LHCN-M2 (cell line): ENCODE results near the gene DEFB131B. TPM values are rescaled to one million over a fixed set of nuclear protein-coding genes. Genes with fewer than 3 reads are reported as not detected.
"Not testable (repeated sequence)": the region's sequence is repeated elsewhere in the genome, so short reads cannot be mapped to it uniquely, and the experiment has no call there.

Source experiments
- DNase-seq: peaks from one replicate; pipeline ENCODE4 v3.0.0-alpha.2; 2012; ENCODE audit warnings: low read depth
- polyA plus RNA-seq: library from polyadenylated mRNA; unstranded; fragments of >200 nt; gene quantifications from one replicate; pipeline ENCODE4 v1.2.1, GENCODE V29; 2012; ENCODE audit warnings: missing spikeins
- total RNA-seq: library from RNA; depleted of rRNA; stranded (reverse); fragments of >200 nt; gene quantifications from 2 replicates; pipeline ENCODE4 v1.2.3, GENCODE V29; 2014; rRNA removed

Gene DEFB131B
- not detected in 2 replicates for total RNA-seq
- not detected for polyA plus RNA-seq

- DNase-seq, result not testable (repeated sequence)
These were observed at the start of gene DEFB131B for GRCh38 chr11:71878059-71878458. DEFB131B (plus strand) TSS chr11:71878453; CDS start chr11:71878453, 0 bp downstream.

- not testable (repeated sequence) for DNase-seq
These were observed 49.0 kb upstream of the DEFB131B start for GRCh38 chr11:71829247-71829646.

- not testable (repeated sequence) for DNase-seq
These were observed 48.6 kb upstream of the DEFB131B start for GRCh38 chr11:71829686-71830085.

- not testable (repeated sequence) for DNase-seq
These were observed 45.4 kb upstream of the DEFB131B start, which contains the start of gene DEFB108B for GRCh38 chr11:71832811-71833210. DEFB108B (plus strand) TSS chr11:71833200; CDS start chr11:71833200, 0 bp downstream.

- not testable (repeated sequence) for DNase-seq
These were observed 35.5 kb upstream of the DEFB131B start for GRCh38 chr11:71842720-71843119.

GRCh38 chr11:71843355-71843754 lies 34.9 kb upstream of the DEFB131B start:
- not testable (repeated sequence) for DNase-seq

- no peak for DNase-seq
These were observed 34.4 kb upstream of the DEFB131B start for GRCh38 chr11:71843858-71844257.

- DNase-seq, result not testable (repeated sequence)
These were observed 24.4 kb upstream of the DEFB131B start for GRCh38 chr11:71853895-71854294.

GRCh38 chr11:71855880-71856279 lies 22.4 kb upstream of the DEFB131B start:
- not testable (repeated sequence) for DNase-seq

GRCh38 chr11:71860835-71861234 lies 17.4 kb upstream of the DEFB131B start:
- not testable (repeated sequence) for DNase-seq

- DNase-seq, result peak; percentile 52
These were observed 14.2 kb upstream of the DEFB131B start for GRCh38 chr11:71863978-71864627.

GRCh38 chr11:71867209-71867608 lies 11.0 kb upstream of the DEFB131B start:
- DNase-seq, result not testable (repeated sequence)

- DNase-seq, result not testable (repeated sequence)
These were observed 8.3 kb upstream of the DEFB131B start for GRCh38 chr11:71869931-71870330.

GRCh38 chr11:71870661-71871060 lies 7.6 kb upstream of the DEFB131B start:
- DNase-seq, result not testable (repeated sequence)

GRCh38 chr11:71876262-71876661 lies 2.0 kb upstream of the DEFB131B start:
- not testable (repeated sequence) for DNase-seq

- DNase-seq, result not testable (repeated sequence)
These were observed 7.6 kb downstream of the DEFB131B start for GRCh38 chr11:71885806-71886205.

GRCh38 chr11:71888335-71889010 lies 10.2 kb downstream of the DEFB131B start:
- DNase-seq, result not testable (repeated sequence)

- DNase-seq, result not testable (repeated sequence)
These were observed 11.1 kb downstream of the DEFB131B start for GRCh38 chr11:71889181-71889872.

GRCh38 chr11:71895961-71896360 lies 17.7 kb downstream of the DEFB131B start:
- no peak for DNase-seq

- DNase-seq, result peak; percentile 77
These were observed 22.9 kb downstream of the DEFB131B start for GRCh38 chr11:71901137-71901536.

- DNase-seq, result no peak
These were observed 30.0 kb downstream of the DEFB131B start for GRCh38 chr11:71908218-71908617.

GRCh38 chr11:71910775-71911174 lies 32.5 kb downstream of the DEFB131B start:
- not testable (repeated sequence) for DNase-seq
